Colonic mucosa (tissue), 4 donors: ENCODE measurements around the gene FHIT. TPM values are rescaled to one million over a fixed set of nuclear protein-coding genes. Genes with fewer than 3 reads are reported as not detected.

Source experiments
- DNase-seq: peaks from one replicate; pipeline ENCODE4 v3.0.0-alpha.2; 2020
- H3K27ac ChIP-seq: fragments of 200-600 bp; one replicate; pipeline ENCODE4 v1.8.0; 2021
- H3K27me3 ChIP-seq: fragments of 200-600 bp; one replicate; pipeline ENCODE4 v1.8.0; 2021
- H3K36me3 ChIP-seq: fragments of 200-600 bp; one replicate; pipeline ENCODE4 v1.8.0; 2021
- H3K4me1 ChIP-seq: fragments of 200-600 bp; one replicate; pipeline ENCODE4 v1.8.0; 2021; ENCODE audit warnings: mild to moderate bottlenecking
- H3K4me3 ChIP-seq: fragments of 200-600 bp; one replicate; pipeline ENCODE4 v1.8.0; 2021
- H3K9ac ChIP-seq, 2 donors: one replicate each; pipeline ENCODE4 v1.7.0; 2013; ENCODE audit warnings: control low read depth in 2 of 2, low read depth in 2 of 2, low read length in 2 of 2
- H3K9me3 ChIP-seq: fragments of 200-600 bp; one replicate; pipeline ENCODE4 v1.8.0; 2021
- CTCF ChIP-seq: fragments of 200-600 bp; IDR thresholded peaks from one replicate; pipeline ENCODE4 v1.8.0; 2022; ENCODE audit warnings: antibody characterized with exemption, mild to moderate bottlenecking
- intact Hi-C: fragments of 100-400 bp; cut with DNase I; formaldehyde crosslinking; loops from one replicate; pipeline ENCODE4 v1.14.1; 2022
- total RNA-seq, 2 donors: library from RNA; stranded (reverse); fragmentation: NEBNext Ultra II Directional in 1 of 2; extraction: Animal tissue kit (Norgen Biotek cat#: 25700) in 1 of 2; gene quantifications; one replicate each; pipeline ENCODE4 v1.2.1, GENCODE V29; 2021
- donor health status: healthy.
- donor health status: DM: no; HTN: no; CAD: no.
- donor health status: DM: no; HTN: no; CAD: no.

FHIT gene
- total RNA-seq, 2 donors from 2014 or later = 7.7 to 9.4 TPM

- intact Hi-C loops = no loop called here
- DNase-seq = no peak
- TF ChIP-seq CTCF = no peak
- Histone ChIP-seq H3K27me3 (no peaks in the 10 kb centered on the region), H3K27ac (no peak overlapping the region), H3K4me3 (no peak overlapping the region), H3K36me3 (no peaks in the 10 kb centered on the region), H3K9me3 (no peaks in the 10 kb centered on the region), H3K4me1 (no peaks in the 10 kb centered on the region), H3K9ac (no peak overlapping the region)
Observed at GRCh38 chr3:59817511-59817910, 1433.7 kb downstream of the FHIT start.

- no peaks in the 10 kb centered on the region for H3K4me1 ChIP-seq
- H3K9ac ChIP-seq = no peak overlapping the region
- intact Hi-C loops = no loop called here
- no peaks in the 10 kb centered on the region for H3K36me3 ChIP-seq
- no peak for DNase-seq
- no peak for TF ChIP-seq CTCF
- no peaks in the 10 kb centered on the region for H3K9me3 ChIP-seq
- H3K27me3 ChIP-seq = no peaks in the 10 kb centered on the region
- no peak overlapping the region for H3K4me3 ChIP-seq
- H3K27ac ChIP-seq = no peak overlapping the region
Observed at GRCh38 chr3:59816312-59816711, 1434.9 kb downstream of the FHIT start.

GRCh38 chr3:59813148-59813538, 1438.1 kb downstream of the FHIT start:
- TF ChIP-seq CTCF = no peak
- Histone ChIP-seq H3K4me1 (no peaks in the 10 kb centered on the region), H3K27ac (no peak overlapping the region), H3K9ac (no peak overlapping the region), H3K27me3 (no peaks in the 10 kb centered on the region), H3K36me3 (no peaks in the 10 kb centered on the region), H3K9me3 (no peaks in the 10 kb centered on the region), H3K4me3 (no peak overlapping the region)
- DNase-seq = no peak
- intact Hi-C loops = no loop called here

GRCh38 chr3:59812237-59813147, 1438.8 kb downstream of the FHIT start:
- H3K27me3 ChIP-seq = no peaks in the 10 kb centered on the region
- no peaks in the 10 kb centered on the region for H3K9me3 ChIP-seq
- intact Hi-C loops = no loop called here
- H3K4me1 ChIP-seq = no peaks in the 10 kb centered on the region
- DNase-seq = no peak
- no peak overlapping the region for H3K4me3 ChIP-seq
- no peak for TF ChIP-seq CTCF
- no peak overlapping the region for H3K9ac ChIP-seq
- H3K27ac ChIP-seq = no peak overlapping the region
- H3K36me3 ChIP-seq = no peaks in the 10 kb centered on the region

GRCh38 chr3:59811160-59811559, 1440.1 kb downstream of the FHIT start:
- Histone ChIP-seq H3K4me1 (no peaks in the 10 kb centered on the region), H3K27me3 (no peaks in the 10 kb centered on the region), H3K9me3 (no peaks in the 10 kb centered on the region), H3K4me3 (no peak overlapping the region), H3K9ac (no peak overlapping the region), H3K36me3 (no peaks in the 10 kb centered on the region), H3K27ac (no peak overlapping the region)
- DNase-seq = no peak
- TF ChIP-seq CTCF = no peak
- intact Hi-C loops = no loop called here
